DMS79 (cell line): Measurements from ENCODE around the gene GID4.

ENCODE experiments used
- DNase-seq: peaks from one replicate; lab custom pipeline; 2025; lab: John Stamatoyannopoulos, UW

GID4 gene

GRCh38 chr17:18017958-18018357 lies 21.2 kb upstream of the GID4 start:
- DNase-seq: no peak

GRCh38 chr17:18018411-18018921 lies 20.7 kb upstream of the GID4 start:
- DNase-seq: no peak

- no peak for DNase-seq
These were observed 19.4 kb upstream of the GID4 start for GRCh38 chr17:18019838-18020154.

GRCh38 chr17:18020971-18021370 lies 18.2 kb upstream of the GID4 start:
- no peak for DNase-seq

- DNase-seq: no peak
These were observed 17.8 kb upstream of the GID4 start for GRCh38 chr17:18021372-18021771.

GRCh38 chr17:18025241-18025944 lies 13.8 kb upstream of the GID4 start:
- no peak for DNase-seq

- DNase-seq: no peak
These were observed 13.0 kb upstream of the GID4 start for GRCh38 chr17:18025945-18026776.

GRCh38 chr17:18027280-18027679 lies 11.9 kb upstream of the GID4 start:
- no peak for DNase-seq

- DNase-seq: no peak
These were observed 10.9 kb upstream of the GID4 start for GRCh38 chr17:18028114-18028951.

- no peak for DNase-seq
These were observed 10.2 kb upstream of the GID4 start for GRCh38 chr17:18028952-18029540.

- no peak for DNase-seq
These were observed 7.3 kb upstream of the GID4 start for GRCh38 chr17:18031955-18032354.

GRCh38 chr17:18033442-18034099 lies 5.6 kb upstream of the GID4 start:
- DNase-seq: peak; percentile 21

- no peak for DNase-seq
These were observed 3.5 kb upstream of the GID4 start for GRCh38 chr17:18035704-18036103.

- no peak for DNase-seq
These were observed 1.7 kb upstream of the GID4 start for GRCh38 chr17:18037486-18037885.

GRCh38 chr17:18038149-18038850 lies 908 bp upstream of the GID4 start:
- DNase-seq: no peak

- DNase-seq: no peak
These were observed 490 bp downstream of the GID4 start for GRCh38 chr17:18039535-18040260.

- no peak for DNase-seq
These were observed 1.2 kb downstream of the GID4 start for GRCh38 chr17:18040261-18040858.

GRCh38 chr17:18041776-18042175 lies 2.6 kb downstream of the GID4 start:
- no peak for DNase-seq

- DNase-seq: no peak
These were observed 3.8 kb downstream of the GID4 start for GRCh38 chr17:18042983-18043382.

GRCh38 chr17:18043491-18043890 lies 4.3 kb downstream of the GID4 start:
- no peak for DNase-seq
